ENCODE measurements around the gene SPIRE1. TPM values are rescaled to one million over a fixed set of nuclear protein-coding genes. Genes with fewer than 3 reads are reported as not detected.
A peak's percentile ranks its signal among the peaks of the same experiment; 100 is the strongest.

The SPIRE1 gene
- total RNA-seq, 2 donors from 2014 or later: 14.2 to 17.2 TPM

DNA sequence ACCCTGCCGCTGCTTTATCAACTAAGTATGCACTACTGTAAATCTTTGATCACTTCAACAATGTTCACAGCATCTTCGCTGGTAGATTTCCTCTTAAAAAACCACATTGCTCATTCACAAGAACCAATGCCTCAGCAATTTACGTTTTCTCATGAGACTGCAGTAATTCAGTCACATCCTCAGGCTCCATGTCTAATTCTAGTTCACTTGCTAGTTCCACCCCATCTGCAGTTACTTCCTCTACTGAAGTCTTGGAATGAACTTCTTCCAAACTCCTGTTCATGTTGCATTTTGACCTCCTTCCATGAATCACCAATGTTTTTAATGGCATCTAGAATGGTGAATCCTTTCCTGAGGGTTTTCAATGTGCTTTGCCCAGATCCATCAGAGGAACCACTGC is 214.4 kb downstream of the SPIRE1 start:
- Histone ChIP-seq H3K27ac (ENCODE audit: low read depth, low read length) (no peak overlapping the region), H3K9me3 (ENCODE audit: control insufficient read depth, low read length) (peaks cover 11% of the 10 kb centered on the region), H3K4me3 (ENCODE audit: low read length) (no peak overlapping the region), H3K9ac (ENCODE audit: extremely low read depth, low read length, poor library complexity, severe bottlenecking) (no peak overlapping the region), H3K4me1 (ENCODE audit: control insufficient read depth, insufficient read depth, low read length) (no peaks in the 10 kb centered on the region), H3K27me3 (ENCODE audit: control insufficient read depth, insufficient read depth, low read length, poor library complexity, severe bottlenecking) (no peaks in the 10 kb centered on the region), H3K36me3 (ENCODE audit: control insufficient read depth, insufficient read depth, low read length) (peaks cover under 1% of the 10 kb centered on the region)
- Mint-ChIP-seq H3K27me3 (ENCODE audit: insufficient read depth) (no peaks in the 10 kb centered on the region), H3K9me3 (peaks cover 20% of the 10 kb centered on the region), H3K4me3 (no peak overlapping the region), H3K36me3 (ENCODE audit: low read depth) (peaks cover 26% of the 10 kb centered on the region), H3K27ac (no peak overlapping the region), H3K4me1 (no peaks in the 10 kb centered on the region)
- 93 to 95% methylated on average over 3 of the region's 3 CpGs for WGBS, 2 experiments (ENCODE audit: insufficient coverage in 1 of 2, insufficient read length in 1 of 2)
- DNase-seq: no peak
- TF ChIP-seq CTCF (conservative IDR thresholded peaks at IDR 0.05): no peak

DNA sequence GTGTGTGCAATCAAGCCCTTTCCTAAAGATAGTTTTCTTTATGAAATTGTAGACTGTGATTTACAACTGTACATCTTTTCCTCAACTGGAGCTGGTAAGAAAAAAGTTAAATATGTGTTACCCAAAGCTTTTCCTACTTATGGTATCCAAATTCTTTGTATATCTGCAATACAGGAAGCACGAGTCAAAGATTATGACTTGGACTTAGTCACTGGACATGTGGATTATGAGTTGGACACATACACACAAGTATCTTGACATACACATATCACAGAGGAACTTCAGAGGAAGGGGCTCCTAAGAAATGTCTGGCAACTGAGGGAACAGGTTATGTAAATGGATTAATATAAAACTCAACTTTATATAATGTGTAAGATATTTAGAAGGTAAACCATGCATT is 215.0 kb downstream of the SPIRE1 start:
- H3K4me1 ChIP-seq (ENCODE audit: control insufficient read depth, insufficient read depth, low read length): no peaks in the 10 kb centered on the region
- no peak overlapping the region for H3K9ac ChIP-seq (ENCODE audit: extremely low read depth, low read length, poor library complexity, severe bottlenecking)
- H3K27me3 Mint-ChIP-seq (ENCODE audit: insufficient read depth): no peaks in the 10 kb centered on the region
- DNase-seq: no peak
- H3K27me3 ChIP-seq (ENCODE audit: control insufficient read depth, insufficient read depth, low read length, poor library complexity, severe bottlenecking): no peaks in the 10 kb centered on the region
- H3K4me3 ChIP-seq (ENCODE audit: low read length): no peak overlapping the region
- no peak for TF ChIP-seq CTCF (conservative IDR thresholded peaks at IDR 0.05)
- peaks cover 11% of the 10 kb centered on the region for H3K9me3 ChIP-seq (ENCODE audit: control insufficient read depth, low read length)
- H3K27ac Mint-ChIP-seq: no peak overlapping the region
- H3K36me3 Mint-ChIP-seq (ENCODE audit: low read depth): peaks cover 26% of the 10 kb centered on the region
- H3K4me1 Mint-ChIP-seq: no peaks in the 10 kb centered on the region
- no peaks in the 10 kb centered on the region for H3K36me3 ChIP-seq (ENCODE audit: control insufficient read depth, insufficient read depth, low read length)
- no peak overlapping the region for H3K4me3 Mint-ChIP-seq
- no peak overlapping the region for H3K27ac ChIP-seq (ENCODE audit: low read depth, low read length)
- WGBS, 2 experiments (ENCODE audit: insufficient coverage in 1 of 2, insufficient read length in 1 of 2): 90 to 100% methylated on average over 1 of the region's 1 CpG
- H3K9me3 Mint-ChIP-seq: peaks cover 20% of the 10 kb centered on the region

GRCh38 chr18:12441475-12442034 is 216.4 kb downstream of the SPIRE1 start:
- H3K27ac Mint-ChIP-seq: no peak overlapping the region
- WGBS, 2 experiments (ENCODE audit: insufficient coverage in 1 of 2, insufficient read length in 1 of 2): 88 to 96% methylated on average over 12 of the region's 12 CpGs
- H3K36me3 Mint-ChIP-seq (ENCODE audit: low read depth): peaks cover 26% of the 10 kb centered on the region
- Histone ChIP-seq H3K9me3 (ENCODE audit: control insufficient read depth, low read length) (peaks cover 11% of the 10 kb centered on the region), H3K27me3 (ENCODE audit: control insufficient read depth, insufficient read depth, low read length, poor library complexity, severe bottlenecking) (no peaks in the 10 kb centered on the region), H3K36me3 (ENCODE audit: control insufficient read depth, insufficient read depth, low read length) (no peaks in the 10 kb centered on the region), H3K4me3 (ENCODE audit: low read length) (no peak overlapping the region), H3K27ac (ENCODE audit: low read depth, low read length) (peak overlapping the region; percentile 87), H3K4me1 (ENCODE audit: control insufficient read depth, insufficient read depth, low read length) (no peaks in the 10 kb centered on the region), H3K9ac (ENCODE audit: extremely low read depth, low read length, poor library complexity, severe bottlenecking) (no peak overlapping the region)
- H3K27me3 Mint-ChIP-seq (ENCODE audit: insufficient read depth): no peaks in the 10 kb centered on the region
- no peak overlapping the region for H3K4me3 Mint-ChIP-seq
- H3K4me1 Mint-ChIP-seq: no peaks in the 10 kb centered on the region
- H3K9me3 Mint-ChIP-seq: peaks cover 20% of the 10 kb centered on the region
- DNase-seq: no peak
- TF ChIP-seq CTCF (conservative IDR thresholded peaks at IDR 0.05): no peak

Measured in endodermal cell (in vitro differentiated cells).